Lung (tissue), 12 donors: ENCODE data around the gene CEP104. TPM values are rescaled to one million over a fixed set of nuclear protein-coding genes. Genes with fewer than 3 reads are reported as not detected.

Source experiments
- ATAC-seq: fragments of 200-7000 bp; cut with Tn5 transposase; one replicate; pipeline ENCODE4 v1.9.1; 2020; ENCODE audit warnings: moderate number of reproducible peaks; ENCODE audit not compliant: insufficient read depth, low FRiP score
- DNase-seq, 3 donors: peaks; one replicate each; pipeline ENCODE4 v3.0.0-alpha.2; 2013 to 2017
- H3K27ac ChIP-seq, 2 donors: one replicate each; pipeline ENCODE4 v1.5.1; 2013; ENCODE audit warnings: mild to moderate bottlenecking in 2 of 2, moderate library complexity in 2 of 2, control low read depth in 1 of 2, inconsistent platforms in 1 of 2, low read depth in 1 of 2, low read length in 1 of 2
- H3K27me3 ChIP-seq, 3 donors: one replicate each; pipeline ENCODE4 v1.5.1; 2013; ENCODE audit warnings: low read length in 2 of 3; ENCODE audit not compliant: control insufficient read depth in 3 of 3, insufficient read depth in 3 of 3
- H3K36me3 ChIP-seq, 4 donors: one replicate each; pipeline ENCODE4 v1.5.1; 2013; ENCODE audit warnings: low read length in 4 of 4, mild to moderate bottlenecking in 1 of 4, moderate library complexity in 1 of 4; ENCODE audit not compliant: control insufficient read depth in 4 of 4, insufficient read depth in 4 of 4
- H3K4me1 ChIP-seq, 5 donors: one replicate each; pipeline ENCODE4 v1.5.1; 2013; ENCODE audit warnings: low read length in 5 of 5, mild to moderate bottlenecking in 2 of 5, moderate library complexity in 1 of 5; ENCODE audit not compliant: control insufficient read depth in 5 of 5, insufficient read depth in 5 of 5
- H3K4me3 ChIP-seq: one replicate; pipeline ENCODE4 v1.5.1; 2013; ENCODE audit warnings: mild to moderate bottlenecking, control low read depth, moderate library complexity
- H3K9ac ChIP-seq, 2 donors: one replicate each; pipeline ENCODE4 v1.5.1; 2013; ENCODE audit warnings: low read length in 2 of 2, control low read depth in 1 of 2; ENCODE audit not compliant: insufficient read depth in 1 of 2
- H3K9me3 ChIP-seq, 4 donors: one replicate each; pipeline ENCODE4 v1.5.1; 2013; ENCODE audit warnings: low read length in 3 of 4, mild to moderate bottlenecking in 1 of 4, moderate library complexity in 1 of 4; ENCODE audit not compliant: control insufficient read depth in 4 of 4, insufficient read depth in 3 of 4
- CTCF ChIP-seq: IDR thresholded peaks from 2 replicates; pipeline ENCODE4 v1.5.1; 2012; ENCODE audit warnings: mild to moderate bottlenecking; ENCODE audit errors: control extremely low read depth, extremely low read depth
- WGBS, 2 donors: extraction: QIAGEN DNeasy Blood & Tissue Kit; methylation state at CpG; one replicate each; pipeline ENCODE4 v1.1.7; 2013; 5-methylcytosine and 5-hydroxymethylcytosine counted together
- polyA plus RNA-seq, 2 donors: library from polyadenylated mRNA; stranded (reverse); fragments of 200-250 nt; gene quantifications; one replicate each; pipeline ENCODE4 v1.2.1, GENCODE V29; 2013
- total RNA-seq, 2 donors: library from RNA; depleted of rRNA in 1 of 2; stranded (reverse); fragments of >200 nt in 1 of 2; gene quantifications; one replicate each; pipeline ENCODE4 v1.2.1, GENCODE V29; 2014 to 2021
- donor health status: control.
- donor health status: control.
- donor health status: Bipolar disorder and iron deficiency.
- donor health status: healthy.
- donor health status: DM: yes; HTN: yes; CAD: no.

CEP104 gene
- total and polyA plus RNA-seq, 4 donors: 8.9 to 56.5 (median 25.5) TPM

GRCh38 chr1:3817138-3817740 lies 39.8 kb downstream of the CEP104 start:
- peaks cover 0 to 47% (median 11%) of the 10 kb centered on the region in 4 donors for H3K36me3 ChIP-seq
- 95 to 96% methylated on average over 17 of the region's 17 CpGs for WGBS, 2 donors
- TF ChIP-seq CTCF: no peak
- no peaks in the 10 kb centered on the region for H3K27me3 ChIP-seq
- DNase-seq (no peak), ATAC-seq (no peak)
- no peak overlapping the region for H3K4me3 ChIP-seq
- no peaks in the 10 kb centered on the region for H3K9me3 ChIP-seq
- H3K27ac ChIP-seq: no peak overlapping the region
- no peak overlapping the region for H3K9ac ChIP-seq
- no peaks in the 10 kb centered on the region for H3K4me1 ChIP-seq

- no peak for ATAC-seq
Observed at GRCh38 chr1:3816331-3817137, 40.5 kb downstream of the CEP104 start.

GRCh38 chr1:3814771-3815561 lies 42.0 kb downstream of the CEP104 start:
- H3K4me1 ChIP-seq: no peaks in the 10 kb centered on the region
- ATAC-seq (no peak), DNase-seq (no peak)
- no peaks in the 10 kb centered on the region for H3K9me3 ChIP-seq
- no peak overlapping the region for H3K9ac ChIP-seq
- TF ChIP-seq CTCF: no peak
- no peak overlapping the region for H3K27ac ChIP-seq
- H3K36me3 ChIP-seq: peaks cover 0 to 32% (median 6%) of the 10 kb centered on the region in 4 donors
- no peak overlapping the region for H3K4me3 ChIP-seq
- no peaks in the 10 kb centered on the region for H3K27me3 ChIP-seq
- WGBS, 2 donors: 91 to 96% methylated on average over 42 of the region's 42 CpGs

More at GRCh38 chr1:3816331-3817137, 40.5 kb downstream of the CEP104 start:
- WGBS, 2 donors: 90 to 91% methylated on average over 38 of the region's 38 CpGs
- no peak overlapping the region for H3K9ac ChIP-seq
- no peaks in the 10 kb centered on the region for H3K9me3 ChIP-seq
- H3K27me3 ChIP-seq: no peaks in the 10 kb centered on the region
- H3K27ac ChIP-seq: no peak overlapping the region
- H3K4me1 ChIP-seq: no peaks in the 10 kb centered on the region
- H3K4me3 ChIP-seq: no peak overlapping the region
- no peak for TF ChIP-seq CTCF
- DNase-seq: no peak
- H3K36me3 ChIP-seq: peaks cover 0 to 41% (median 11%) of the 10 kb centered on the region in 4 donors
